H9 (cell line): Measurements from ENCODE around the gene TRRAP. TPM values are rescaled to one million over a fixed set of nuclear protein-coding genes. Genes with fewer than 3 reads are reported as not detected.
A peak's percentile ranks its signal among the peaks of the same experiment; 100 is the strongest.

Experiments
- DNase-seq: peaks from one replicate; pipeline ENCODE4 v3.0.0-alpha.2; 2017
- H2AFZ ChIP-seq: one replicate; pipeline ENCODE4 v1.6.1; 2013; ENCODE audit warnings: mild to moderate bottlenecking, low read length, control low read depth, moderate library complexity
- H2AK5ac ChIP-seq: 2 replicates; pipeline ENCODE4 v1.6.1; 2013; ENCODE audit warnings: low read length, control low read depth, mixed read lengths; ENCODE audit not compliant: insufficient read length
- H2BK120ac ChIP-seq: one replicate; pipeline ENCODE4 v1.6.1; 2013; ENCODE audit warnings: low read depth, mild to moderate bottlenecking, low read length, control low read depth, inconsistent platforms; ENCODE audit not compliant: poor library complexity, severe bottlenecking
- H2BK12ac ChIP-seq: 2 replicates; pipeline ENCODE4 v1.6.1; 2013; ENCODE audit warnings: low read length, control low read depth, mixed read lengths, low read depth; ENCODE audit not compliant: insufficient read length
- H2BK15ac ChIP-seq: 2 replicates; pipeline ENCODE4 v1.6.1; 2013; ENCODE audit warnings: low read depth, low read length, control low read depth
- H2BK20ac ChIP-seq: one replicate; pipeline ENCODE4 v1.6.1; 2013; ENCODE audit warnings: low read depth, mild to moderate bottlenecking, low read length, control low read depth, inconsistent platforms; ENCODE audit not compliant: poor library complexity, severe bottlenecking
- H2BK5ac ChIP-seq: 2 replicates; pipeline ENCODE4 v1.6.1; 2013; ENCODE audit warnings: low read length, control low read depth, mixed read lengths; ENCODE audit not compliant: insufficient read length
- H3K14ac ChIP-seq: 2 replicates; pipeline ENCODE4 v1.6.1; 2013; ENCODE audit warnings: low read length, control low read depth; ENCODE audit not compliant: insufficient read depth
- H3K18ac ChIP-seq: 2 replicates; pipeline ENCODE4 v1.6.1; 2013; ENCODE audit warnings: low read depth, mild to moderate bottlenecking, mixed read lengths, low read length, control low read depth; ENCODE audit not compliant: insufficient read length
- H3K23ac ChIP-seq: 2 replicates; pipeline ENCODE4 v1.6.1; 2013; ENCODE audit warnings: low read length, control low read depth, mixed read lengths, low read depth; ENCODE audit not compliant: insufficient read length
- H3K23me2 ChIP-seq: 2 replicates; pipeline ENCODE4 v1.6.1; 2013; ENCODE audit warnings: low read depth, mild to moderate bottlenecking, mixed read lengths, low read length, control low read depth; ENCODE audit not compliant: insufficient read length, poor library complexity, severe bottlenecking
- H3K27ac ChIP-seq: 2 replicates; pipeline ENCODE4 v1.5.1; 2013; ENCODE audit warnings: low read length, control low read depth, mixed read lengths, low read depth; ENCODE audit not compliant: insufficient read length
- H3K27me3 ChIP-seq: 2 replicates; pipeline ENCODE4 v1.6.1; 2013; ENCODE audit warnings: low read length, control low read depth, inconsistent platforms; ENCODE audit not compliant: insufficient read depth
- H3K4ac ChIP-seq: 2 replicates; pipeline ENCODE4 v1.6.1; 2013; ENCODE audit warnings: low read depth, mild to moderate bottlenecking, control low read depth, inconsistent platforms, low read length, moderate library complexity
- H3K4me1 ChIP-seq: 2 replicates; pipeline ENCODE4 v1.6.1; 2013; ENCODE audit warnings: low read length, control low read depth, inconsistent platforms; ENCODE audit not compliant: insufficient read depth
- H3K4me2 ChIP-seq: 2 replicates; pipeline ENCODE4 v1.6.1; 2013; ENCODE audit warnings: low read length, control low read depth, mixed read lengths; ENCODE audit not compliant: insufficient read length, insufficient read depth
- H3K56ac ChIP-seq: 2 replicates; pipeline ENCODE4 v1.6.1; 2013; ENCODE audit warnings: low read depth, mild to moderate bottlenecking, mixed read lengths, low read length, control low read depth; ENCODE audit not compliant: insufficient read length
- H3K79me1 ChIP-seq: 2 replicates; pipeline ENCODE4 v1.6.1; 2013; ENCODE audit warnings: low read depth, mild to moderate bottlenecking, moderate library complexity, low read length, control low read depth, inconsistent platforms; ENCODE audit not compliant: insufficient read depth, poor library complexity, severe bottlenecking
- H3K79me2 ChIP-seq: 2 replicates; pipeline ENCODE4 v1.6.1; 2013; ENCODE audit warnings: low read length, control low read depth, inconsistent platforms; ENCODE audit not compliant: insufficient read depth
- H3K9ac ChIP-seq: 2 replicates; pipeline ENCODE4 v1.6.1; 2013; ENCODE audit warnings: low read length, control low read depth, mixed read lengths; ENCODE audit not compliant: insufficient read length; ENCODE audit errors: extremely low read depth
- H3K9me3 ChIP-seq: one replicate; pipeline ENCODE4 v1.6.1; 2013; ENCODE audit warnings: low read depth, low read length, inconsistent platforms; ENCODE audit not compliant: control insufficient read depth
- H3T11ph ChIP-seq: one replicate; pipeline ENCODE4 v1.6.1; 2013; ENCODE audit warnings: mild to moderate bottlenecking, low read length, control low read depth, inconsistent platforms
- H4K20me1 ChIP-seq: one replicate; pipeline ENCODE4 v1.6.1; 2013; ENCODE audit not compliant: control insufficient read depth, insufficient read length, insufficient read depth
- H4K5ac ChIP-seq: 2 replicates; pipeline ENCODE4 v1.6.1; 2013; ENCODE audit warnings: low read depth, mild to moderate bottlenecking, mixed read lengths, low read length, control low read depth; ENCODE audit not compliant: insufficient read length
- H4K8ac ChIP-seq: replicated peaks from 2 replicates; pipeline ENCODE4 v1.6.1; 2013; ENCODE audit warnings: low read length, control low read depth, mixed read lengths, low read depth; ENCODE audit not compliant: insufficient read length
- H4K91ac ChIP-seq: 2 replicates; pipeline ENCODE4 v1.6.1; 2013; ENCODE audit warnings: low read depth, mild to moderate bottlenecking, moderate library complexity, mixed read lengths, low read length, control low read depth; ENCODE audit not compliant: insufficient read length
- H3K27ac Mint-ChIP-seq, 3 experiments: 2 replicates in 2 of 3; 3 replicates in 1 of 3; pipeline ENCODE4 v1.8.0; 2020 to 2021; ENCODE audit warnings: mixed read lengths in 3 of 3, mild to moderate bottlenecking in 1 of 3, moderate library complexity in 1 of 3
- H3K27me3 Mint-ChIP-seq: 2 replicates; pipeline ENCODE4 v1.8.0; 2021; ENCODE audit warnings: low read depth, mild to moderate bottlenecking, moderate library complexity, mixed read lengths
- H3K36me3 Mint-ChIP-seq, 3 experiments: 2 replicates in 2 of 3; 3 replicates in 1 of 3; pipeline ENCODE4 v1.8.0; 2020 to 2021; ENCODE audit warnings: low read depth in 3 of 3, mixed read lengths in 3 of 3; ENCODE audit not compliant: insufficient read depth in 1 of 3
- H3K4me1 Mint-ChIP-seq, 2 experiments: 2 replicates each; pipeline ENCODE4 v1.8.0; 2020; ENCODE audit warnings: mixed read lengths in 2 of 2
- H3K4me3 Mint-ChIP-seq, 2 experiments: 2 replicates in 1 of 2; 3 replicates in 1 of 2; pipeline ENCODE4 v1.8.0; 2020 to 2021; ENCODE audit warnings: mild to moderate bottlenecking in 2 of 2, mixed read lengths in 2 of 2, moderate library complexity in 1 of 2
- H3K9me3 Mint-ChIP-seq, 2 experiments: 2 replicates in 1 of 2; 3 replicates in 1 of 2; pipeline ENCODE4 v1.8.0; 2020; ENCODE audit warnings: mild to moderate bottlenecking in 2 of 2, mixed read lengths in 2 of 2, moderate library complexity in 1 of 2
- WGBS: extraction: QIAGEN DNeasy Blood & Tissue Kit; methylation state at CpG from one replicate; pipeline ENCODE4 v1.1.7; 2013; ENCODE audit warnings: missing lambda C conversion rate, low lambda C conversion rate, mixed read lengths; ENCODE audit not compliant: insufficient read length; ENCODE audit errors: extremely low coverage; 5-methylcytosine and 5-hydroxymethylcytosine counted together
- total RNA-seq: library from RNA; stranded (reverse); gene quantifications from 2 replicates; pipeline ENCODE4 v1.2.1, GENCODE V29; 2021
- TF ChIP-seq, protein P1 (sequence below): fragments of 200-600 bp; sonication (generic); conservative IDR thresholded peaks from 3 replicates; pipeline ENCODE4 v1.8.0; 2021; ENCODE audit warnings: antibody characterized with exemption, mild to moderate bottlenecking

TRRAP gene
- total RNA-seq, 1 experiment from 2014 or later: 58.6 TPM

DNA sequence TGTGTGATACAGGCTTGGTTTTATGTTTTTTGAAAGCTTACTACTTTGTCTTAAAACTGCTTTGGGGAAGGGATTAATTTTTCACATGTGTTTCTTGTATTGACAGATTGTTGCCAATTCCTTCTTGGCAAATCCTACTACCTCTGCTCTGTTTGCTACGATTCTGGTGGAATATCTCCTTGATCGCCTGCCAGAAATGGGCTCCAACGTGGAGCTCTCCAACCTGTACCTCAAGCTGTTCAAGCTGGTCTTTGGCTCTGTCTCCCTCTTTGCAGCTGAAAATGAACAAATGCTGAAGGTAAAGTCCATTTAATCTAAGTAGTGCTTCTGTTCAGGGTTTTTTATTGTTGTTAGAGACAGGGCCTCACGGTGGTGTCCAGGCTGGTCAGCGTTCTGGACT is 33.6 kb downstream of the TRRAP start:
- no peaks in the 10 kb centered on the region for H3K23me2 ChIP-seq
- no peak overlapping the region for H3K4ac ChIP-seq
- no peak overlapping the region for H2BK120ac ChIP-seq
- H3K36me3 Mint-ChIP-seq: peaks cover 61 to 93% (median 89%) of the 10 kb centered on the region in 3 experiments
- H3K4me1 Mint-ChIP-seq: no peaks in the 10 kb centered on the region
- H4K20me1 ChIP-seq: peaks cover 2% of the 10 kb centered on the region
- no peak overlapping the region for H3T11ph ChIP-seq
- H3K56ac ChIP-seq: no peak overlapping the region
- H3K4me2 ChIP-seq: no peak overlapping the region
- H3K27ac ChIP-seq: no peak overlapping the region
- H4K91ac ChIP-seq: no peak overlapping the region
- H3K9ac ChIP-seq: no peak overlapping the region
- no peak overlapping the region for H3K23ac ChIP-seq
- no peak overlapping the region for H2AFZ ChIP-seq
- no peaks in the 10 kb centered on the region for H3K27me3 Mint-ChIP-seq
- H3K4me1 ChIP-seq: no peaks in the 10 kb centered on the region
- no peak overlapping the region for H3K14ac ChIP-seq
- no peak overlapping the region for H2BK5ac ChIP-seq
- no peak overlapping the region for H2AK5ac ChIP-seq
- no peak overlapping the region for H3K4me3 Mint-ChIP-seq
- no peak for DNase-seq
- no peaks in the 10 kb centered on the region for H3K9me3 ChIP-seq
- no peak overlapping the region for H4K5ac ChIP-seq
- no peak overlapping the region for H3K18ac ChIP-seq
- no peak overlapping the region for H2BK20ac ChIP-seq
- no peak overlapping the region for H2BK15ac ChIP-seq
- no peaks in the 10 kb centered on the region for H3K79me1 ChIP-seq
- no CpG with 5 or more reads among the region's 5 CpGs for WGBS
- peaks cover 7 to 11% of the 10 kb centered on the region in 2 experiments; a peak in 4 of 5 replicates for H3K9me3 Mint-ChIP-seq
- no peak overlapping the region for H2BK12ac ChIP-seq
- no peaks in the 10 kb centered on the region for H3K79me2 ChIP-seq
- H3K27me3 ChIP-seq: no peaks in the 10 kb centered on the region
- peak overlapping the region in 1 of 3 experiments; percentile 1; a peak in 1 of 7 replicates for H3K27ac Mint-ChIP-seq
- no peak overlapping the region for H4K8ac ChIP-seq
- TF ChIP-seq, protein P1, sequence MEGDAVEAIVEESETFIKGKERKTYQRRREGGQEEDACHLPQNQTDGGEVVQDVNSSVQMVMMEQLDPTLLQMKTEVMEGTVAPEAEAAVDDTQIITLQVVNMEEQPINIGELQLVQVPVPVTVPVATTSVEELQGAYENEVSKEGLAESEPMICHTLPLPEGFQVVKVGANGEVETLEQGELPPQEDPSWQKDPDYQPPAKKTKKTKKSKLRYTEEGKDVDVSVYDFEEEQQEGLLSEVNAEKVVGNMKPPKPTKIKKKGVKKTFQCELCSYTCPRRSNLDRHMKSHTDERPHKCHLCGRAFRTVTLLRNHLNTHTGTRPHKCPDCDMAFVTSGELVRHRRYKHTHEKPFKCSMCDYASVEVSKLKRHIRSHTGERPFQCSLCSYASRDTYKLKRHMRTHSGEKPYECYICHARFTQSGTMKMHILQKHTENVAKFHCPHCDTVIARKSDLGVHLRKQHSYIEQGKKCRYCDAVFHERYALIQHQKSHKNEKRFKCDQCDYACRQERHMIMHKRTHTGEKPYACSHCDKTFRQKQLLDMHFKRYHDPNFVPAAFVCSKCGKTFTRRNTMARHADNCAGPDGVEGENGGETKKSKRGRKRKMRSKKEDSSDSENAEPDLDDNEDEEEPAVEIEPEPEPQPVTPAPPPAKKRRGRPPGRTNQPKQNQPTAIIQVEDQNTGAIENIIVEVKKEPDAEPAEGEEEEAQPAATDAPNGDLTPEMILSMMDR: no peak
